H9 (cell line): ENCODE results near the gene PCSK2. TPM values are rescaled to one million over a fixed set of nuclear protein-coding genes. Genes with fewer than 3 reads are reported as not detected.

Experiments
- DNase-seq: peaks from one replicate; pipeline ENCODE4 v3.0.0-alpha.2; 2017
- H2AFZ ChIP-seq: one replicate; pipeline ENCODE4 v1.6.1; 2013; ENCODE audit warnings: mild to moderate bottlenecking, low read length, control low read depth, moderate library complexity
- H2AK5ac ChIP-seq: 2 replicates; pipeline ENCODE4 v1.6.1; 2013; ENCODE audit warnings: low read length, control low read depth, mixed read lengths; ENCODE audit not compliant: insufficient read length
- H2BK120ac ChIP-seq: one replicate; pipeline ENCODE4 v1.6.1; 2013; ENCODE audit warnings: low read depth, mild to moderate bottlenecking, low read length, control low read depth, inconsistent platforms; ENCODE audit not compliant: poor library complexity, severe bottlenecking
- H2BK12ac ChIP-seq: 2 replicates; pipeline ENCODE4 v1.6.1; 2013; ENCODE audit warnings: low read length, control low read depth, mixed read lengths, low read depth; ENCODE audit not compliant: insufficient read length
- H2BK15ac ChIP-seq: 2 replicates; pipeline ENCODE4 v1.6.1; 2013; ENCODE audit warnings: low read depth, low read length, control low read depth
- H2BK20ac ChIP-seq: one replicate; pipeline ENCODE4 v1.6.1; 2013; ENCODE audit warnings: low read depth, mild to moderate bottlenecking, low read length, control low read depth, inconsistent platforms; ENCODE audit not compliant: poor library complexity, severe bottlenecking
- H2BK5ac ChIP-seq: 2 replicates; pipeline ENCODE4 v1.6.1; 2013; ENCODE audit warnings: low read length, control low read depth, mixed read lengths; ENCODE audit not compliant: insufficient read length
- H3K14ac ChIP-seq: 2 replicates; pipeline ENCODE4 v1.6.1; 2013; ENCODE audit warnings: low read length, control low read depth; ENCODE audit not compliant: insufficient read depth
- H3K18ac ChIP-seq: 2 replicates; pipeline ENCODE4 v1.6.1; 2013; ENCODE audit warnings: low read depth, mild to moderate bottlenecking, mixed read lengths, low read length, control low read depth; ENCODE audit not compliant: insufficient read length
- H3K23ac ChIP-seq: 2 replicates; pipeline ENCODE4 v1.6.1; 2013; ENCODE audit warnings: low read length, control low read depth, mixed read lengths, low read depth; ENCODE audit not compliant: insufficient read length
- H3K23me2 ChIP-seq: 2 replicates; pipeline ENCODE4 v1.6.1; 2013; ENCODE audit warnings: low read depth, mild to moderate bottlenecking, mixed read lengths, low read length, control low read depth; ENCODE audit not compliant: insufficient read length, poor library complexity, severe bottlenecking
- H3K27ac ChIP-seq: 2 replicates; pipeline ENCODE4 v1.5.1; 2013; ENCODE audit warnings: low read length, control low read depth, mixed read lengths, low read depth; ENCODE audit not compliant: insufficient read length
- H3K27me3 ChIP-seq: 2 replicates; pipeline ENCODE4 v1.6.1; 2013; ENCODE audit warnings: low read length, control low read depth, inconsistent platforms; ENCODE audit not compliant: insufficient read depth
- H3K4ac ChIP-seq: 2 replicates; pipeline ENCODE4 v1.6.1; 2013; ENCODE audit warnings: low read depth, mild to moderate bottlenecking, control low read depth, inconsistent platforms, low read length, moderate library complexity
- H3K4me1 ChIP-seq: 2 replicates; pipeline ENCODE4 v1.6.1; 2013; ENCODE audit warnings: low read length, control low read depth, inconsistent platforms; ENCODE audit not compliant: insufficient read depth
- H3K4me2 ChIP-seq: 2 replicates; pipeline ENCODE4 v1.6.1; 2013; ENCODE audit warnings: low read length, control low read depth, mixed read lengths; ENCODE audit not compliant: insufficient read length, insufficient read depth
- H3K56ac ChIP-seq: 2 replicates; pipeline ENCODE4 v1.6.1; 2013; ENCODE audit warnings: low read depth, mild to moderate bottlenecking, mixed read lengths, low read length, control low read depth; ENCODE audit not compliant: insufficient read length
- H3K79me1 ChIP-seq: 2 replicates; pipeline ENCODE4 v1.6.1; 2013; ENCODE audit warnings: low read depth, mild to moderate bottlenecking, moderate library complexity, low read length, control low read depth, inconsistent platforms; ENCODE audit not compliant: insufficient read depth, poor library complexity, severe bottlenecking
- H3K79me2 ChIP-seq: 2 replicates; pipeline ENCODE4 v1.6.1; 2013; ENCODE audit warnings: low read length, control low read depth, inconsistent platforms; ENCODE audit not compliant: insufficient read depth
- H3K9ac ChIP-seq: 2 replicates; pipeline ENCODE4 v1.6.1; 2013; ENCODE audit warnings: low read length, control low read depth, mixed read lengths; ENCODE audit not compliant: insufficient read length; ENCODE audit errors: extremely low read depth
- H3K9me3 ChIP-seq: one replicate; pipeline ENCODE4 v1.6.1; 2013; ENCODE audit warnings: low read depth, low read length, inconsistent platforms; ENCODE audit not compliant: control insufficient read depth
- H3T11ph ChIP-seq: one replicate; pipeline ENCODE4 v1.6.1; 2013; ENCODE audit warnings: mild to moderate bottlenecking, low read length, control low read depth, inconsistent platforms
- H4K20me1 ChIP-seq: one replicate; pipeline ENCODE4 v1.6.1; 2013; ENCODE audit not compliant: control insufficient read depth, insufficient read length, insufficient read depth
- H4K5ac ChIP-seq: 2 replicates; pipeline ENCODE4 v1.6.1; 2013; ENCODE audit warnings: low read depth, mild to moderate bottlenecking, mixed read lengths, low read length, control low read depth; ENCODE audit not compliant: insufficient read length
- H4K8ac ChIP-seq: replicated peaks from 2 replicates; pipeline ENCODE4 v1.6.1; 2013; ENCODE audit warnings: low read length, control low read depth, mixed read lengths, low read depth; ENCODE audit not compliant: insufficient read length
- H4K91ac ChIP-seq: 2 replicates; pipeline ENCODE4 v1.6.1; 2013; ENCODE audit warnings: low read depth, mild to moderate bottlenecking, moderate library complexity, mixed read lengths, low read length, control low read depth; ENCODE audit not compliant: insufficient read length
- H3K27ac Mint-ChIP-seq, 3 experiments: 2 replicates in 2 of 3; 3 replicates in 1 of 3; pipeline ENCODE4 v1.8.0; 2020 to 2021; ENCODE audit warnings: mixed read lengths in 3 of 3, mild to moderate bottlenecking in 1 of 3, moderate library complexity in 1 of 3
- H3K27me3 Mint-ChIP-seq: 2 replicates; pipeline ENCODE4 v1.8.0; 2021; ENCODE audit warnings: low read depth, mild to moderate bottlenecking, moderate library complexity, mixed read lengths
- H3K36me3 Mint-ChIP-seq, 3 experiments: 2 replicates in 2 of 3; 3 replicates in 1 of 3; pipeline ENCODE4 v1.8.0; 2020 to 2021; ENCODE audit warnings: low read depth in 3 of 3, mixed read lengths in 3 of 3; ENCODE audit not compliant: insufficient read depth in 1 of 3
- H3K4me1 Mint-ChIP-seq, 2 experiments: 2 replicates each; pipeline ENCODE4 v1.8.0; 2020; ENCODE audit warnings: mixed read lengths in 2 of 2
- H3K4me3 Mint-ChIP-seq, 2 experiments: 2 replicates in 1 of 2; 3 replicates in 1 of 2; pipeline ENCODE4 v1.8.0; 2020 to 2021; ENCODE audit warnings: mild to moderate bottlenecking in 2 of 2, mixed read lengths in 2 of 2, moderate library complexity in 1 of 2
- H3K9me3 Mint-ChIP-seq, 2 experiments: 2 replicates in 1 of 2; 3 replicates in 1 of 2; pipeline ENCODE4 v1.8.0; 2020; ENCODE audit warnings: mild to moderate bottlenecking in 2 of 2, mixed read lengths in 2 of 2, moderate library complexity in 1 of 2
- CTCF ChIP-seq: fragments of 200-600 bp; sonication (generic); conservative IDR thresholded peaks from 3 replicates; pipeline ENCODE4 v1.8.0; 2021; ENCODE audit warnings: antibody characterized with exemption, mild to moderate bottlenecking
- WGBS: extraction: QIAGEN DNeasy Blood & Tissue Kit; methylation state at CpG from one replicate; pipeline ENCODE4 v1.1.7; 2013; ENCODE audit warnings: missing lambda C conversion rate, low lambda C conversion rate, mixed read lengths; ENCODE audit not compliant: insufficient read length; ENCODE audit errors: extremely low coverage; 5-methylcytosine and 5-hydroxymethylcytosine counted together
- total RNA-seq: library from RNA; stranded (reverse); gene quantifications from 2 replicates; pipeline ENCODE4 v1.2.1, GENCODE V29; 2021

The PCSK2 gene
- total RNA-seq, 1 experiment from 2014 or later, result 2.8 TPM

- no peak overlapping the region for H2BK12ac ChIP-seq
- H3K9me3 ChIP-seq, result no peaks in the 10 kb centered on the region
- H3K23me2 ChIP-seq, result no peaks in the 10 kb centered on the region
- H3K79me1 ChIP-seq, result no peaks in the 10 kb centered on the region
- Mint-ChIP-seq H3K36me3 (no peaks in the 10 kb centered on the region), H3K27ac (no peak overlapping the region), H3K27me3 (peaks cover 1% of the 10 kb centered on the region; the same call in 1 of the 2 replicates), H3K4me3 (no peak overlapping the region), H3K4me1 (no peaks in the 10 kb centered on the region; a peak in 1 of 4 replicates), H3K9me3 (no peaks in the 10 kb centered on the region)
- no peaks in the 10 kb centered on the region for H3K79me2 ChIP-seq
- no peak overlapping the region for H3K4me2 ChIP-seq
- H3K23ac ChIP-seq, result no peak overlapping the region
- no peak overlapping the region for H2AK5ac ChIP-seq
- H3K4ac ChIP-seq, result no peak overlapping the region
- H4K8ac ChIP-seq, result no peak overlapping the region
- H3K9ac ChIP-seq, result no peak overlapping the region
- H3K14ac ChIP-seq, result no peak overlapping the region
- no peak overlapping the region for H2BK5ac ChIP-seq
- no peak overlapping the region for H2BK15ac ChIP-seq
- no peak overlapping the region for H3K18ac ChIP-seq
- H3K27me3 ChIP-seq, result no peaks in the 10 kb centered on the region
- no peak overlapping the region for H2BK120ac ChIP-seq
- no peak overlapping the region for H2AFZ ChIP-seq
- H4K5ac ChIP-seq, result no peak overlapping the region
- H4K20me1 ChIP-seq, result no peaks in the 10 kb centered on the region
- no CpG with 5 or more reads among the region's 5 CpGs for WGBS
- no peak overlapping the region for H3K27ac ChIP-seq
- no peak overlapping the region for H4K91ac ChIP-seq
- DNase-seq, result no peak
- no peak overlapping the region for H2BK20ac ChIP-seq
- no peak overlapping the region for H3T11ph ChIP-seq
- H3K56ac ChIP-seq, result no peak overlapping the region
- no peak for TF ChIP-seq CTCF
- no peaks in the 10 kb centered on the region for H3K4me1 ChIP-seq
Measured at GRCh38 chr20:17390655-17391054, 163.8 kb downstream of the PCSK2 start.
